HCT116 (cell line): Measurements from ENCODE around the gene USF1. TPM values are rescaled to one million over a fixed set of nuclear protein-coding genes. Genes with fewer than 3 reads are reported as not detected.

Experiments
- ATAC-seq: fragments of 200-7000 bp; cut with Tn5 transposase; 2 replicates; pipeline ENCODE4 v1.9.1; 2020; ENCODE audit warnings: mild to moderate bottlenecking, moderate library complexity
- BruUV-seq: library from RNA; stranded (reverse); fragments of 400-500 nt; replicated peaks from 2 replicates; lab custom pipeline; 2021; lab: Mats Ljungman, UMichigan
- CTCF ChIA-PET: fragments of 300-600 bp; sonication (Branson Sonifier 250); formaldehyde crosslinking; loops from one replicate; lab custom pipeline; 2021; ENCODE audit warnings: antibody characterized with exemption; lab: Charles Lee
- POLR2A ChIA-PET: fragments of 300-600, 350-600 bp; sonication (Branson Sonifier 250); formaldehyde crosslinking; loops from one replicate; lab custom pipeline; 2021; ENCODE audit warnings: antibody characterized with exemption; lab: Charles Lee
- RAD21 ChIA-PET, 2 experiments: fragments of 300-600 bp; sonication (Branson Sonifier 250); formaldehyde crosslinking; loops; one replicate each; lab custom pipeline; 2023; ENCODE audit warnings: low total read pairs in 2 of 2; ENCODE audit not compliant: uncharacterized antibody in 2 of 2, unreplicated experiment in 2 of 2, low non-redundant PET in 1 of 2; lab: Charles Lee
- DNase-seq: peaks from one replicate; pipeline ENCODE4 v3.0.0-alpha.2; 2010; ENCODE audit warnings: low read depth, low spot score
- H2AFZ ChIP-seq: fragments of 200-600 bp; shearing (Covaris generic), sonication (generic); 2 replicates; pipeline ENCODE4 v1.6.1; 2017; ENCODE audit warnings: low read depth, mixed run types, mixed read lengths, antibody characterized with exemption, low read length; ENCODE audit not compliant: poor library complexity, severe bottlenecking
- H3K27ac ChIP-seq: 2 replicates; pipeline ENCODE4 v1.5.1; 2012; ENCODE audit warnings: low read depth, low read length
- H3K27me3 ChIP-seq: fragments of 200-600 bp; sonication (generic); 2 replicates; pipeline ENCODE4 v1.6.1; 2016; ENCODE audit warnings: mixed run types, low read length, mixed read lengths; ENCODE audit not compliant: insufficient read depth
- H3K36me3 ChIP-seq, 2 experiments: fragments of 200-500 bp in 1 of 2; fragments of 200-600 bp in 1 of 2; sonication (Bioruptor generic) in 1 of 2; sonication (generic) in 1 of 2; 2 replicates each; pipeline versions ENCODE4 v1.5.1 to v1.6.1; 2014 to 2016; ENCODE audit warnings: low read length in 2 of 2, inconsistent platforms in 1 of 2, mixed read lengths in 1 of 2, mixed run types in 1 of 2; ENCODE audit not compliant: insufficient read depth in 2 of 2, control insufficient read depth in 1 of 2
- H3K4me1 ChIP-seq, 2 experiments: fragments of 200-600 bp in 1 of 2; sonication (generic) in 1 of 2; 2 replicates each; pipeline versions ENCODE4 v1.5.1 to v1.6.1; 2012 to 2017; ENCODE audit warnings: low read length in 2 of 2, inconsistent platforms in 1 of 2, mild to moderate bottlenecking in 1 of 2, mixed read lengths in 1 of 2, mixed run types in 1 of 2, moderate library complexity in 1 of 2; ENCODE audit not compliant: insufficient read depth in 2 of 2, control insufficient read depth in 1 of 2
- H3K4me2 ChIP-seq: fragments of 200-600 bp; sonication (generic); 2 replicates; pipeline ENCODE4 v1.6.1; 2017; ENCODE audit warnings: mixed run types, low read length, mixed read lengths
- H3K4me3 ChIP-seq, 2 experiments: fragments of 200-600 bp in 1 of 2; sonication (generic) in 1 of 2; replicated peaks in 1 of 2; 2 replicates each; pipeline ENCODE4 v1.5.1; 2011 to 2016; ENCODE audit warnings: low read length in 2 of 2, control low read depth in 1 of 2, low read depth in 1 of 2, mild to moderate bottlenecking in 1 of 2, mixed read lengths in 1 of 2, mixed run types in 1 of 2
- H3K79me2 ChIP-seq: fragments of 200-600 bp; sonication (generic); 2 replicates; pipeline ENCODE4 v1.6.1; 2017; ENCODE audit warnings: mild to moderate bottlenecking, mixed run types, low read length, moderate library complexity, mixed read lengths; ENCODE audit not compliant: insufficient read depth
- H3K9ac ChIP-seq: fragments of 200-600 bp; sonication (generic); 2 replicates; pipeline ENCODE4 v1.6.1; 2016; ENCODE audit warnings: low read length, mixed read lengths
- H3K9me2 ChIP-seq: fragments of 200-600 bp; sonication (generic), shearing (Covaris generic); 2 replicates; pipeline ENCODE4 v1.6.1; 2017; ENCODE audit warnings: mixed run types, mild to moderate bottlenecking, moderate library complexity; ENCODE audit not compliant: insufficient read depth
- H3K9me3 ChIP-seq, 2 experiments: fragments of 200-500 bp in 1 of 2; fragments of 200-600 bp in 1 of 2; sonication (Bioruptor generic) in 1 of 2; sonication (generic) in 1 of 2; 2 replicates each; pipeline ENCODE4 v1.6.1; 2014 to 2017; ENCODE audit warnings: low read length in 2 of 2, mixed read lengths in 2 of 2, inconsistent platforms in 1 of 2, low read depth in 1 of 2, mild to moderate bottlenecking in 1 of 2, mixed run types in 1 of 2, moderate library complexity in 1 of 2; ENCODE audit not compliant: control insufficient read depth in 1 of 2, insufficient read depth in 1 of 2
- H4K20me1 ChIP-seq: fragments of 200-600 bp; sonication (generic), shearing (Covaris generic); 2 replicates; pipeline ENCODE4 v1.6.1; 2017; ENCODE audit warnings: mixed run types, mild to moderate bottlenecking, moderate library complexity; ENCODE audit not compliant: insufficient read depth
- CBX3 ChIP-seq: IDR thresholded peaks from 2 replicates; pipeline ENCODE4 v1.6.1; 2012; ENCODE audit warnings: low read depth
- CEBPB ChIP-seq: IDR thresholded peaks from 2 replicates; pipeline ENCODE4 v1.6.1; 2012; ENCODE audit warnings: low read depth
- CTCF ChIP-seq, 3 experiments: fragments of 200-600 bp in 1 of 3; sonication (generic) in 1 of 3; IDR thresholded peaks in 2 of 3; conservative IDR thresholded peaks in 1 of 3; 2 replicates each; pipeline ENCODE4 v1.5.1; 2012 to 2017; ENCODE audit warnings: low read depth in 2 of 3, low read length in 2 of 3, antibody characterized with exemption in 1 of 3, borderline replicate concordance in 1 of 3, control low read depth in 1 of 3, mild to moderate bottlenecking in 1 of 3, mixed read lengths in 1 of 3, mixed run types in 1 of 3, moderate library complexity in 1 of 3; ENCODE audit not compliant: insufficient read depth in 1 of 3
- ELF1 ChIP-seq: IDR thresholded peaks from 2 replicates; pipeline ENCODE4 v1.6.1; 2012; ENCODE audit warnings: low read depth, borderline replicate concordance
- EZH2 ChIP-seq: fragments of 200-600 bp; sonication (generic); IDR thresholded peaks from 2 replicates; pipeline ENCODE4 v1.6.1; 2017; ENCODE audit warnings: antibody characterized with exemption, mixed run types
- EZH2phosphoT487 ChIP-seq: fragments of 200-600 bp; IDR thresholded peaks from 2 replicates; pipeline ENCODE4 v1.6.1; 2018; ENCODE audit warnings: antibody characterized with exemption, borderline replicate concordance
- FOSL1 ChIP-seq: IDR thresholded peaks from 2 replicates; pipeline ENCODE4 v1.6.1; 2012; ENCODE audit warnings: low read depth
- JUND ChIP-seq: IDR thresholded peaks from 2 replicates; pipeline ENCODE4 v1.6.1; 2012
- MAX ChIP-seq: IDR thresholded peaks from 2 replicates; pipeline ENCODE4 v1.6.1; 2012
- POLR2A ChIP-seq: IDR thresholded peaks from 2 replicates; pipeline ENCODE4 v1.7.0; 2011; ENCODE audit warnings: borderline replicate concordance; ENCODE audit not compliant: insufficient read depth, insufficient read length; ENCODE audit errors: extremely low read depth
- POLR2AphosphoS5 ChIP-seq: IDR thresholded peaks from 2 replicates; pipeline ENCODE4 v1.6.1; 2011; ENCODE audit warnings: mild to moderate bottlenecking, low read depth, low read length, moderate library complexity
- RAD21 ChIP-seq: IDR thresholded peaks from 2 replicates; pipeline ENCODE4 v1.6.1; 2012; ENCODE audit warnings: low read depth, mild to moderate bottlenecking
- REST ChIP-seq: IDR thresholded peaks from 2 replicates; pipeline ENCODE4 v1.6.1; 2012; ENCODE audit warnings: low read depth
- SIN3A ChIP-seq: IDR thresholded peaks from 2 replicates; pipeline ENCODE4 v1.6.1; 2012; ENCODE audit warnings: low read depth
- SRF ChIP-seq: IDR thresholded peaks from 2 replicates; pipeline ENCODE4 v1.6.1; 2012; ENCODE audit warnings: low read depth
- TCF7L2 ChIP-seq: IDR thresholded peaks from 2 replicates; pipeline ENCODE4 v1.7.0; 2011; ENCODE audit warnings: borderline replicate concordance, inconsistent platforms; ENCODE audit not compliant: insufficient read depth, insufficient read length; ENCODE audit errors: extremely low read depth
- YY1 ChIP-seq: IDR thresholded peaks from 2 replicates; pipeline ENCODE4 v1.6.1; 2011; ENCODE audit warnings: low read length, low read depth, moderate library complexity, mild to moderate bottlenecking; ENCODE audit not compliant: insufficient replicate concordance; ENCODE audit errors: extremely low read depth
- ZBTB33 ChIP-seq: IDR thresholded peaks from 2 replicates; pipeline ENCODE4 v1.6.1; 2011; ENCODE audit warnings: mild to moderate bottlenecking, low read length, moderate library complexity; ENCODE audit not compliant: insufficient replicate concordance; ENCODE audit errors: extremely low read depth
- ZFX ChIP-seq: fragments of 450-650 bp; IDR thresholded peaks from 2 replicates; pipeline ENCODE4 v1.6.1; 2017
- intact Hi-C: fragments of 100-400 bp; cut with micrococcal nuclease; formaldehyde crosslinking; loops from 2 replicates; pipeline ENCODE4 v1.10.0; 2022
- total RNA-seq: library from RNA; stranded (reverse); gene quantifications from one replicate; pipeline ENCODE4 v1.2.1, GENCODE V29; 2021; ENCODE audit not compliant: unreplicated experiment

Gene USF1
- total RNA-seq, 1 experiment from 2014 or later = 48.0 TPM

GRCh38 chr1:161070761-161071160 is 25.0 kb upstream of the USF1 start:
- no peak for TF ChIP-seq TCF7L2
- no peak for TF ChIP-seq YY1
- no peak for TF ChIP-seq SIN3A
- no peak for TF ChIP-seq FOSL1
- TF ChIP-seq ZBTB33 = no peak
- no peak for TF ChIP-seq REST
- no peak for TF ChIP-seq POLR2A
- TF ChIP-seq ELF1 = no peak
- TF ChIP-seq CBX3 = no peak
- no peak for TF ChIP-seq JUND
- TF ChIP-seq POLR2AphosphoS5 = no peak
- no peak for TF ChIP-seq ZFX
- TF ChIP-seq SRF = no peak
- no peak for TF ChIP-seq CTCF (IDR thresholded peaks at IDR 0.05 in 2 of 3, conservative IDR thresholded peaks at IDR 0.05 in 1 of 3; ENCODE audit: borderline replicate concordance in 1 of 3, insufficient read depth in 1 of 3, low read depth in 2 of 3, low read length in 2 of 3)
- no peak for TF ChIP-seq EZH2
- no peak for TF ChIP-seq CEBPB
- TF ChIP-seq RAD21 = no peak
- TF ChIP-seq MAX = no peak
- no peak for TF ChIP-seq EZH2phosphoT487
- TF ChIP-seq, all 23 proteins: peak for 0
- H3K27me3 ChIP-seq = no peaks in the 10 kb centered on the region
- no peaks in the 10 kb centered on the region for H3K36me3 ChIP-seq
- H3K4me1 ChIP-seq = peaks cover 0 to 37% of the 10 kb centered on the region in 2 experiments; a peak in 2 of 4 replicates
- H3K27ac ChIP-seq = no peak overlapping the region
- no peaks in the 10 kb centered on the region for H3K79me2 ChIP-seq
- ChIA-PET POLR2A (no interaction called here), RAD21 (no interaction called here), CTCF (interaction anchor here (1.0 to 3.1 kb wide), 3 partner anchors 25 to 69 kb away, joined by 3 to 25 read pairs (median 11); partner anchors contain the start of genes KLHDC9 and USF1)
- no TSS peak for BruUV-seq
- H3K4me3 ChIP-seq = no peak overlapping the region
- intact Hi-C loops = no loop called here
- DNase-seq = no peak
- H3K9ac ChIP-seq = no peak overlapping the region
- no peaks in the 10 kb centered on the region for H4K20me1 ChIP-seq
- ATAC-seq = no peak
- H3K4me2 ChIP-seq = no peak overlapping the region
- no peak overlapping the region for H2AFZ ChIP-seq
- H3K9me2 ChIP-seq = no peaks in the 10 kb centered on the region
- no peaks in the 10 kb centered on the region for H3K9me3 ChIP-seq
